GM12875 (cell line): ENCODE results near the gene MYO16.

Source experiments
- H3K4me3 ChIP-seq: one replicate; pipeline ENCODE4 v1.5.1; 2011; ENCODE audit warnings: low read depth, low read length, control low read depth
- TF ChIP-seq, protein P1 (sequence below): IDR thresholded peaks from 2 replicates; pipeline ENCODE4 v1.5.1; 2011; ENCODE audit warnings: low read depth, mild to moderate bottlenecking, control low read depth, inconsistent platforms, low read length, moderate library complexity, borderline replicate concordance; ENCODE audit not compliant: insufficient read depth

Gene MYO16

DNA sequence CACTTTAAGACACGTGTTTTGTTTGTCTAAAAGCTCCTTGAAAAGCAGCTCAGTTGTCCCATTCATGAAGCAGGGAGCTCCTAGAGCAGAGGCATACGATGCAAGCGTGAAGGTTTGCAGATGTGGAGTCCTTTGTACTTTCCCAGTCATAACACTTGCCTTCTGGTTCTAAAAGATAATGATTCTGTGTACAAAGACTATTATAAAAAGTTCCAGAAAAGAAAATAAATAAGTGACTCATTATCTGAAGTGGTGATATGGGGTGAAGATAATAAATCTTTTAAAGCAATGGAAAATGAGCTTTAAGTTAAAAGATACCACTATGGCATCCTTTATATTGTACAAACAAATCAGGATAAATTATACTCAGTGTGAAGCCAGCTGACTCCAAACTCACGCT is 569.9 kb downstream of the MYO16 start:
- no peak overlapping the region for H3K4me3 ChIP-seq
- TF ChIP-seq, protein P1, sequence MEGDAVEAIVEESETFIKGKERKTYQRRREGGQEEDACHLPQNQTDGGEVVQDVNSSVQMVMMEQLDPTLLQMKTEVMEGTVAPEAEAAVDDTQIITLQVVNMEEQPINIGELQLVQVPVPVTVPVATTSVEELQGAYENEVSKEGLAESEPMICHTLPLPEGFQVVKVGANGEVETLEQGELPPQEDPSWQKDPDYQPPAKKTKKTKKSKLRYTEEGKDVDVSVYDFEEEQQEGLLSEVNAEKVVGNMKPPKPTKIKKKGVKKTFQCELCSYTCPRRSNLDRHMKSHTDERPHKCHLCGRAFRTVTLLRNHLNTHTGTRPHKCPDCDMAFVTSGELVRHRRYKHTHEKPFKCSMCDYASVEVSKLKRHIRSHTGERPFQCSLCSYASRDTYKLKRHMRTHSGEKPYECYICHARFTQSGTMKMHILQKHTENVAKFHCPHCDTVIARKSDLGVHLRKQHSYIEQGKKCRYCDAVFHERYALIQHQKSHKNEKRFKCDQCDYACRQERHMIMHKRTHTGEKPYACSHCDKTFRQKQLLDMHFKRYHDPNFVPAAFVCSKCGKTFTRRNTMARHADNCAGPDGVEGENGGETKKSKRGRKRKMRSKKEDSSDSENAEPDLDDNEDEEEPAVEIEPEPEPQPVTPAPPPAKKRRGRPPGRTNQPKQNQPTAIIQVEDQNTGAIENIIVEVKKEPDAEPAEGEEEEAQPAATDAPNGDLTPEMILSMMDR: no peak

DNA sequence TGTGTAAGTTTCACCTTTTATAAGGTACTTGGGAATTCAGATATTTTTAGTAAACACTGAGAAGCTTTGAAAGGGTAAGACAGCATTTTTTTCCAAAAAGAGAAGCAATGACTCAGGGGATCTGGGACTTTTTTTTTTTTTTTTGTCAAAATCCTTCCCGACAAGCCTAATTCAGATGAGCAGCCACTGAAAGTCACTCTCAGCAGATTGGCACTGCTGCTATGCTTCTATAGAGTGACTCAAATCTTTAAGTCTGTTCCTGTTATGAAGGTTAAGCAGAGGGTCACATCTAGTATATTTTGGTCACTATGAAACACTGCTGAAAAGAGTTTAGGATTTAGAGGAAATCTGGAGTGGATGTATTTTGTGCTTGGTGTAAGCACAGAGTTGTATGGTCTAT is 571.1 kb downstream of the MYO16 start:
- no peak overlapping the region for H3K4me3 ChIP-seq
- TF ChIP-seq, protein P1: no peak

DNA sequence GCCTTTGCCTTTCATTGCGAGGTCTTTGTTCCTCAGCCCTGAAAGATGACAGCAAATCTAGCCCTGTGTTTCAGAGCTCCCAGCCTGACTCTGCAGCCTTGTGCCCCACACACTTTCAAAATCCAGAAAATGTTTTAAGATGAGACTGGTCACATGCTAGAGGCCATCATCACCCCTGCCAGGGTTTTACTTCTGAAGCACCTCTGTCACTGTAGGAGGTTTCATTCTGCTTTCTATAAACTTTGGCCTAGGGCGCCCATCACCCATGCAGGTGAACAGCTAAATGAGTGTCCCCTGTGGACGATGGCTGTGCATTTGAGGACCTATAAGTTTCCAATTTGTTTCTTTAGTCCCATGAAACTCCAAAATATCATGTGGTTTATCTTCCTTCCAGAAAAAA is 574.2 kb downstream of the MYO16 start:
- no peak overlapping the region for H3K4me3 ChIP-seq
- TF ChIP-seq, protein P1: no peak

DNA sequence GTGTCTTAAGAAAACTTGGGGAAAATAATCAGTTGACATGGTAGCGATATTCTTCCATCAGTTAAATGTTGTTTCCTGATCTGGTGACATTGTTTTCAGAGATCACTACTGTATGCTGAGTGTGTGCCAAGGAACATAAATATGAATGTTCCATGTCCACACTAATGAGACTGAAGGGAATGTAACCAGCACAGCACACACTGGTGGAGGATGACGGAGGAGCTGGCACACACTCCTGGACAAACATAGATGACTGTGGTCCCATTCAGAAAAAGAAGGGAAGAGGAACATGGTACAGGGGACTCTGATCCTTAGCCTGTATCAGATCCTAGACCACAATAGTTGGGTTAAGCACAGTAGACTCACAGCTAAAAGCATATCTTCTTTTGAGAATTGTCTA is 574.8 kb downstream of the MYO16 start:
- TF ChIP-seq, protein P1: no peak
- H3K4me3 ChIP-seq: no peak overlapping the region

DNA sequence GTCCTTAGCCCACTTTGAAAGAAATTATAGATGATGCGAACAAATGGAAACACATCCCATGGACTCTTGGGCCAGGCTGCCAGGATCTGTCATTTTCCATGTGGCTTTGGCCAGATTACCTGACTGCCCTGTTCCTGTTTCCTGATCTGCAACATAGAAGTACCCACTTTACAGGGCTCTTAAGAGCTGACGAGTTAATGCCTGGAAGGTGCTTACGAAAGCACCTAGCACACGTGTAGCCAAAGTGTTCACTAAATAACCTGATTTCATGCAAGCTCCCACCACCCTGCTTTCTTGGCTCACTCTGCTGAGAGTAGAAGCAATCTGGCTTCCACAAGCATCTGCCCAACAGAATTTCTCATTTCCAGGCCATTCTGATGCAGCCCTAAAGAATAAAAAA is 575.2 kb downstream of the MYO16 start:
- TF ChIP-seq, protein P1: no peak
- H3K4me3 ChIP-seq: no peak overlapping the region

DNA sequence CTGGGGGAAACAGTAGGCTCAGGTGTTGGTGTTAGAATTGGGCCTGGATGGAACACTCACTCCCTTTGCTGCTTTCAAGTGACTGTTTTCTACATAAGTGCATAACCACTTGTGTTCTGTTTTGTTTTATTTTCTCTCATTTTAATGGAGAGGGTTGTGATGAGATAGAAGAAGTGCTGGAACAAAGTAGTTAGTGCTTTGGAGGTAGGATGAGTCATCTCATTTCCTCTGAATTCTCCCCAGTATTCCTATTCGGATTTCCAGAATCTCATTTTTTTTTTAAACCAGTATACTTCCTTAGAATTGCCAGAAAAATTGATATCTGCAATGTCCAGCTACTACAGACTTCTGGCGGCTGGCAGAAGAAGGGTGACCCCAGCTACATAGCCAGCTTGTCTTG is 575.9 kb downstream of the MYO16 start:
- no peak overlapping the region for H3K4me3 ChIP-seq
- TF ChIP-seq, protein P1: no peak

DNA sequence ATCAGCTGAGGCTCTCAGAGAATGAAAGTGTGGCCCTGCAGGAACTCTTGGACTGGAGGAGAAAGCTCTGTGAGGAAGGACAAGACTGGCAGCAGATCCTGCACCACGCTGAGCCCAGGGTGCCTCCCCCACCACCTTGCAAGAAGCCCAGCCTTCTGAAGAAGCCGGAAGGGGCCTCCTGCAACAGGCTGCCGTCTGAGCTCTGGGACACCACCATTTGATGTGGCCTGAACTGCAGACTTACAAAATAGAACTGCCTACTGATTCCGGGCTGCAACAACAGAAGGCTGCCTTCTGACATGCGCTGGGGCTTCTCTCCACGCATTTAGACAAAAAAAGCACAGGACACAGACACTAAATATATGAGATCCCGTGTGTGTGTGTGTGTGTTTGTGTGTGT is 577.2 kb downstream of the MYO16 start:
- no peak overlapping the region for H3K4me3 ChIP-seq
- TF ChIP-seq, protein P1: no peak
